Activated T-cell treated with anti-CD3 and anti-CD28 coated beads, Interleukin-2, amount 50 U/mL, for 48 hours (primary cell): ENCODE data around the gene ADAM12.

Experiments used
- DNase-seq, 2 experiments: peaks; one replicate each; pipeline ENCODE4 v3.0.0-alpha.2; 2020

ADAM12 gene

GRCh38 chr10:126133906-126134656 is 254.2 kb downstream of the ADAM12 start:
- no peak for DNase-seq

- DNase-seq, result no peak
Measured at GRCh38 chr10:126133082-126133620, 255.1 kb downstream of the ADAM12 start.

- DNase-seq, result no peak
Measured at GRCh38 chr10:126131341-126131740, 256.9 kb downstream of the ADAM12 start.

DNA sequence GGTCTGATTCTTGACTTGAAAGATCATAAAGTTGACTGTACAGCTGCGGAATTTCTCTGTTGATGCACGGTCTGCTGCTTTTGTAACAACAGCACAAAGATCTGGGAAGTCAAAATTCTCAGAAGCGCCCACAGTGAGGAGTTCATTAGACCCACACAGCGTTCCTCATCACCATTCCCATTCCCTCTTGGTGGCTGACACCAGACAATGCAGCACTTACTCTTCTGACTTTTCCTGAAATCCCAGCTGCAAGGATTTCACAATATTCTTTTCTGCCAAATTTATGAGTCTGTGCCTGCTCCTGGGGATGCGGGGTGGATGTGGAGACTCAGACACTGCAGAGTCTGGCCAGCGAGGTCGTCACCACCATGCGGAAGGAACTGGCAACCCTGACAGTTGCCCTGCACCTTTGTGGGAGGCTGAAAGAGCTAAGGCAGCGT is 258.0 kb downstream of the ADAM12 start:
- no peak for DNase-seq

DNA sequence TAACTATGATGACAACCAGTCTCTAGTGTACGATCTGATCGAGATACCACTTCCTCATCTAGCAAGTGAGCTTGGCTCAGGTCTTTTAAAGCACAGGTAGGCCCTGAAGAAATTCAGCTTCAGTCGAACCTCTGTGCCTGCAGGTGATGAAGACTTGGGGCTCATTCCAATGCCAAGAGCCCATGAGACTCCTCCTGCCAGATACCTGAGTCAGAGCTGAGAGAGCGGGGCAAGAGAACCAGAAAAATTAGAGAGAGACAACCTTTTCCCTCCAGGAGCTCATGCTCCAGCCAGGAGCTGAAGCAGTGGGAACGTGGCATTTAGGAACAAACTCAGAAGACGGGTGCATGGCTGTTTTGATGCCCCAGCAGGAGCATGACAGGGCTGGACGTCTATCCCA is 259.3 kb downstream of the ADAM12 start:
- DNase-seq, result no peak

- no peak for DNase-seq
Measured at GRCh38 chr10:126128581-126128980, 259.7 kb downstream of the ADAM12 start.

DNA sequence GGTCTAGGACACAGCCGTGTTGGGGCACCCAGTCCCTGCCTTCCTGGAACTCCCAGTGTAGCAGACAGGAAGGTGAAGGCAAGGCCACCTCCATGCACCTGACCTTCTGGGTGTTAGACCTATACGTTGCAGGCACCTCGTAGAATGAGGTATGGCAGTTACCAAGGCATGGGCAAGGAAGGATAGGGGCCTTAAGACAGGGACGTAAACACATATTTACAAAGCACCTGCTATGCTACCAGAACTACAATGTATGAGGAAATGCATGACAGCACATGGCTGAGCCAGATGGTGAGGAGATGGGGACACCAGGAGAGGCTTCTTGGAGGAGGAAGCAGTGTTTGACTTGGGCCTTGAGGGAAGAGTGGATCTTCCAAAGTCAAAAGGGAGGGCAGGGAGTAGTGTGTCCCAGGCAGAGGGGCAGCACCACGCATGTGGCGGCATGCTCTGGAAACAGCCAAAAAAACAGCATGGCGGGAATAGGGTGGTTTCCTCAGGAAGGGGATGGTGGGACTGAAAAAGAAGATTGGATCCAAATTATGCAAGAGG is 260.7 kb downstream of the ADAM12 start:
- DNase-seq, result no peak

DNA sequence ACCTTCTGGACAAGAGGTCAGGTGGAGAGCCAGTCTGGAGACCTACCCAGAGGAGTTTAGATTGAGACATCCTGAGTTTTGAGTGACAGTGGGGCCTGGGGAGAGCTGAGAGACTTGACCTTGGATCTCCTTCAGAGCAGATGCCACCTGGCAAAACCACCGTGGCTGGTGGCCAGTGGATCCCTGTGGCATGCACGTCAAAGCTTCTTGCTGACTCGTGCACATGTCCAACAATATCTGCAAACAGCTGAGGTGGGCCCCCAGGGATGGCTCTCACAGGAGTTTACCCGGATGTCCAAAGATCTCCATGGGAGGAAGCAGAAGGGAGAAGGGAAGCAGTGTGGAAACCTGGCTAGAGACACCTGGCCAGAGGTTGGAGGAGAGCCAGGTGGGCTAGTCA is 261.4 kb downstream of the ADAM12 start:
- no peak for DNase-seq

- no peak for DNase-seq
Measured at GRCh38 chr10:126126023-126126422, 262.3 kb downstream of the ADAM12 start.

DNA sequence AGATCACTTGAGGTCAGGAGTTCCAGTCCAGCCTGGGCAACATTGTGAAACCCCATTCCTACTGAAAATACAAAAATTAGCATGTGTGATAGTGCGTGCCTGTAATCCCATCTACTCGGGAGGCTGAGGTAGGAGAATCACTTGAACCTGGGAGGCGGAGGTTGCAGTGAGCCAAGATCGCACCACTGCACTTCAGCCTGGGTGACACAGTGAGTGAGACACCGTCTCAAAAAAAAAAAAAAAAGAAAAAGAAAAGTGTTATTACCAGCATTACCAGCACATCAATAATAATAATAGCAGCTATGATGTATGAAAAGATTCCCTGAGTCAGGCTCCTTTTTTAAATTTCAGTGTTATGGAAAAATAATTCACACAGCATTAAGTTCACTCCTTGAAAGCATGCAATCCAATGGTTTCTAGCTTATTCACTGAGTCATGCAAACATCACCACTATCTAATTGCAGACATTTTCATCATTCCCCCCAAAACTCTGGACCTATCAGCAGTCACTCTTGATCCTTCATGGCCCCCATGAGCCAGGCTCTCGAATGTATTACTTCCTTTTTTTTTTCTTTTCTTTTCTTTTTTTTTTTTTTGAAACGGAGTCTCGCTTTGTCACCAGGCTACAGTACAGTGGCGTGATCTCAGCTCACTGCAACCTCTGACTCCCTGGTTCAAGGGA is 263.5 kb downstream of the ADAM12 start:
- DNase-seq, result no peak

GRCh38 chr10:126124046-126124445 is 264.2 kb downstream of the ADAM12 start:
- DNase-seq, result no peak

GRCh38 chr10:126123466-126123865 is 264.8 kb downstream of the ADAM12 start:
- DNase-seq, result no peak

- no peak for DNase-seq
Measured at GRCh38 chr10:126122881-126123280, 265.4 kb downstream of the ADAM12 start.

DNA sequence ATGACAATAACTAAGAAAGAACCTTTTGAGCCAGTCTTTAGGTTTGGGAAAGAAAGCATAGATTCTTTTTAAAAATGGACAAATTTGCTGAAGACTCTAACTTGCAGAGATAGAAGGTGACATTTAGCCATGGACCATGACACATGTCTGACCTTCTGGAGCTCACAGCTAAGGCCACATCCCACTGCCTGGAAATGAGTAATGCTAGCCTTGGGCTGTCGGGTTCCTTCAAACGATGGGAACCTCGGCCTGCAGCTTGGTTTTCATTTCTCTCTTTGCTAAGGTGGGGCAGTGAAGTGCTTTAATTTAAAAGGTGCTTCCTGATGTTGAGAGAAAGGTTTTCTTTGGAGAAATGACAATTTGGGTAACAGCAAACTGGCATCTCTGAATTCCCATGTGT is 268.7 kb downstream of the ADAM12 start:
- no peak for DNase-seq

- no peak for DNase-seq
Measured at GRCh38 chr10:126118476-126118875, 269.8 kb downstream of the ADAM12 start.

- DNase-seq, result no peak
Measured at GRCh38 chr10:126117196-126117595, 271.1 kb downstream of the ADAM12 start.

- no peak for DNase-seq
Measured at GRCh38 chr10:126115886-126116285, 272.4 kb downstream of the ADAM12 start.

DNA sequence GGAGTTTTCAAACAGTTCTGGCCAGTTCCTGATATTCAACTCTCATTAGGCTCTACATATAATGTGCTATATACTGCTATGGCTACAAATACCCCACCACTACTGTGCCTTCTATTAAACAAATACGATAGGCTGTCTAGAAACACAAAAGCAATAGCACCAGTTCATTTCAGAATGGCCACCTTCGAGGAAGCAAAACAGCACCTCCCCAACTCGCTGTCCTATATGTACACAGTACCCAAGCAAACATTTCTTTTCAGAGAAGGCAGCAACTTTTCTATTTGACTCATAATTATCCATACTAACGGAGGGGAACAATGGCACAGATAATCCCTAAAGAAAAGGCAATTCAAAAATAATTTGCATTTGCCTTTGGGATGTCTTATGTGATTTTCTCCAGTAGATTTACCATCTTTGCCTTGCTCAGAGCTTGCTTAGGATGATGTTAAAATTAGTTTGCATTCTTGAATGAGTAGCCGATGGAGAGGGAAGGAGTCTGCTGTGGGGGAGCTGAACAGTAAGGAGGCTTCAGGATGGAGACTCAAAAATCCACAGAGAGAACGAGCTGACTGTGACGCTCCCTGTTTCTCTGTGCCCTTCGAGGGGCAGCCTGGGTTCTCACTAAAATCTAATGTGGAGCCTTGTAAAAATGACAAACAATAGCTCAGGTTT is 273.3 kb downstream of the ADAM12 start:
- DNase-seq, result no peak

DNA sequence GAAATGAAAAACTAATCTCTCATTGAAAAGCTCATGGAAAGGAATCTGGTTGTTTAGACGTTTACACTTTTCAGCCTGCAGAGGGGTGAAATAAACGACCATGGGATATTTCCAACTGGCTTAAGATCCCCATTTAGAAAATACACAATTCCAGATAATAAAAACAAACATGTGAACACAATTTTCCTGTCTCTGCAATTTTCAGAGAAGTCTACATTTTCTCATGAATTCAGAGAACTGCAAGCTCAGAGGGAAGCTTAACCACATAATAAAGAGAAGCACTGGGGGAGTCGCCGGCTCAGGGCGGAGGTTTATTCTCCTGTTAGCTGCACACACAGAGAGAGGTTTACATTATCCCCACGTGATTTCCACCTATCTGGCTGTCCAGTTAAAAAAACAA is 276.8 kb downstream of the ADAM12 start:
- DNase-seq, result no peak

DNA sequence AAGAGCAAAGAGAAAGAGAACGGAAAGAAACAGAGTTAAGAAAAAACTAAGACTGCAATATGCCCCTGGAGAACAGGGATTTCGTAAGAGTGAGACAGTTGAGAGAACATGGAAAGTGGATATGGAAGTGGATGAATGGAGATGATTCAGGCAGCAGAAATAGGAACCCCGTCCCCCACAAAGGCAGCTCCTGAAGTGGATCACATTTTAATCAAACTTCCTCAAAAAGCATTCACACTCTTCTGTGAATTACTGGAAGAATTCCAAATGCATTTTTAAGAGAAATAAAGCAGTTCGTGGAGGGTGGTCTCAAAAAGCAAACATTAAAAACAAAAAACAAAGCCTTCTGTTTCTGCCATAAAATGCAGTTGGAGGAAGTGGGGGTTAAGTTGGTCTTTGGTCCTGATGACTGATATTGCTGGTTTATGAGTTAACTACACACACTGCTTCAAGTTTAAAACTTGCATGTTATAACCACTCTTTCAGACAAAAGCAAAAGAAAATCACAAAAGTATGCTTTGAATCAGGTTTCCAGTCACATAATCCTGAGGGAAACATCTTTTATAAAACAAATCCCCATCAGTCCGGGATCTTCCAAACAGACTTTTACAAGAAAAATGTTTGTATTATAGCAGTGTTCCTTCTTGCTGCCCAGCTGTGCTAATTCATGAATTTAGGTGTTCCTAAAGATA is 277.6 kb downstream of the ADAM12 start:
- DNase-seq, result no peak

- no peak for DNase-seq
Measured at GRCh38 chr10:126109893-126110292, 278.4 kb downstream of the ADAM12 start.

- DNase-seq, result no peak
Measured at GRCh38 chr10:126108693-126109092, 279.6 kb downstream of the ADAM12 start.

DNA sequence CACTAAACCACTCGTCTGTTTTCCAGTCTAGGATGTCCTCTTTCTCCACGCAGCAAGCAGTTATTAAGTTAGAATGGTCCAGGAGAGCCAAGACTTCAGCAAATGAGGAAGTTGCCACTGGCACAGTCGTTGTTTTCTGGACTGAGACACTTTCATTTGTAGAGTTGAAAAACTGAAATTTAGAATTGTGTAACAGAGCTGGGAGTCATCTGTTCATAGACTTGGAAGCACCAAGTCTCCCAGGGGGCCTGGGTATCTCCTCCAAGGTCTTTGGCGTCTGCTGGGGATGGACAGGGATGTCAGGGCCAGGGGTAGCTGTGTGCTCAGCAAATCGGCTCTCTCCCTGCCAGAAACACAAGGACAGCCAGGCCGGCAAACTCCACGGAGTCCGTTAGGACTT is 283.5 kb downstream of the ADAM12 start:
- DNase-seq, result no peak
